CD8-positive, alpha-beta memory T cell (primary cell): ENCODE measurements around the gene PRDM5. TPM values are rescaled to one million over a fixed set of nuclear protein-coding genes. Genes with fewer than 3 reads are reported as not detected.
A peak's percentile ranks its signal among the peaks of the same experiment; 100 is the strongest.

ENCODE experiments used
- CTCF ChIA-PET: fragments of 350-600 bp; sonication (Branson Sonifier 250); formaldehyde crosslinking; loops from one replicate; lab custom pipeline; 2021; ENCODE audit warnings: antibody characterized with exemption; lab: Charles Lee
- POLR2A ChIA-PET: fragments of 350-600 bp; sonication (Branson Sonifier 250); formaldehyde crosslinking; loops from one replicate; lab custom pipeline; 2021; ENCODE audit warnings: antibody characterized with exemption; lab: Charles Lee
- DNase-seq, 5 donors: peaks; one replicate each; pipeline versions ENCODE4 v3.0.0 to v3.0.0-alpha.2; 2020 to 2022; ENCODE audit warnings: mixed read lengths in 1 of 5
- H3K27ac ChIP-seq: one replicate; pipeline ENCODE4 v1.7.0; 2013; ENCODE audit warnings: low read depth, mild to moderate bottlenecking, low read length, moderate library complexity
- H3K27me3 ChIP-seq: 2 replicates; pipeline ENCODE4 v1.7.0; 2013; ENCODE audit warnings: low read length, mild to moderate bottlenecking; ENCODE audit not compliant: insufficient read depth, poor library complexity, severe bottlenecking
- H3K36me3 ChIP-seq: 2 replicates; pipeline ENCODE4 v1.7.0; 2013; ENCODE audit warnings: mild to moderate bottlenecking, low read length, moderate library complexity; ENCODE audit not compliant: insufficient read depth
- H3K4me1 ChIP-seq: 2 replicates; pipeline ENCODE4 v1.7.0; 2013; ENCODE audit warnings: mild to moderate bottlenecking, low read length, moderate library complexity; ENCODE audit not compliant: insufficient read depth
- H3K4me3 ChIP-seq: 2 replicates; pipeline ENCODE4 v1.7.0; 2013; ENCODE audit warnings: mild to moderate bottlenecking, low read length
- H3K9me3 ChIP-seq: 2 replicates; pipeline ENCODE4 v1.7.0; 2013; ENCODE audit warnings: mild to moderate bottlenecking, low read length
- H3K27ac Mint-ChIP-seq, 8 donors: one replicate each; pipeline ENCODE4 v1.8.0; 2020 to 2021; ENCODE audit warnings: mixed read lengths in 8 of 8, mild to moderate bottlenecking in 6 of 8, inconsistent platforms in 3 of 8, moderate library complexity in 3 of 8
- H3K27me3 Mint-ChIP-seq, 2 donors: one replicate each; pipeline ENCODE4 v1.8.0; 2020 to 2021; ENCODE audit warnings: mixed read lengths in 2 of 2, mild to moderate bottlenecking in 1 of 2, moderate library complexity in 1 of 2
- H3K36me3 Mint-ChIP-seq, 3 donors: one replicate each; pipeline ENCODE4 v1.8.0; 2020 to 2021; ENCODE audit warnings: mixed read lengths in 3 of 3, inconsistent platforms in 1 of 3, mild to moderate bottlenecking in 1 of 3
- H3K4me1 Mint-ChIP-seq, 3 donors: one replicate each; pipeline ENCODE4 v1.8.0; 2020 to 2021; ENCODE audit warnings: mixed read lengths in 3 of 3, inconsistent platforms in 1 of 3, mild to moderate bottlenecking in 1 of 3
- H3K4me3 Mint-ChIP-seq, 7 donors: one replicate each; pipeline ENCODE4 v1.8.0; 2020 to 2021; ENCODE audit warnings: mixed read lengths in 7 of 7, mild to moderate bottlenecking in 6 of 7, moderate library complexity in 4 of 7, inconsistent platforms in 2 of 7
- H3K9me3 Mint-ChIP-seq, 5 donors: one replicate each; pipeline ENCODE4 v1.8.0; 2020 to 2022; ENCODE audit warnings: mixed read lengths in 5 of 5, mild to moderate bottlenecking in 3 of 5, moderate library complexity in 2 of 5, inconsistent platforms in 1 of 5
- polyA plus RNA-seq: library from polyadenylated mRNA; unstranded; fragments of 300-500 nt; fragmentation: Illumina TruSeq; gene quantifications from one replicate; pipeline ENCODE4 v1.2.3, GENCODE V29; 2021
- total RNA-seq, 2 experiments: library from RNA; stranded (reverse); gene quantifications; one replicate each; pipeline ENCODE4 v1.2.3, GENCODE V29; 2021

PRDM5 gene
- total RNA-seq (under 1 TPM; 0.24 to 0.63 TPM), polyA plus RNA-seq (0.08 TPM)

- peaks cover 17 to 36% of the 10 kb centered on the region in 2 donors for H3K27me3 Mint-ChIP-seq
- H3K4me1 Mint-ChIP-seq: peaks cover 9 to 17% (median 14%) of the 10 kb centered on the region in 3 donors
Measured at GRCh38 chr4:120922381-120923206, at the start of gene PRDM5. TSS of gene PRDM5 (minus strand) at chr4:120922726. CDS start at chr4:120922608, 118 bp downstream.

GRCh38 chr4:120971884-120972283 lies 49.4 kb upstream of the PRDM5 start:
- H3K4me1 ChIP-seq: no peaks in the 10 kb centered on the region
- no peaks in the 10 kb centered on the region for H3K36me3 Mint-ChIP-seq
- H3K27ac ChIP-seq: no peak overlapping the region
- no peaks in the 10 kb centered on the region for H3K9me3 ChIP-seq
- no peak overlapping the region for H3K4me3 Mint-ChIP-seq
- H3K4me1 Mint-ChIP-seq: no peaks in the 10 kb centered on the region
- peaks cover 0 to 1% (median 0%) of the 10 kb centered on the region in 5 donors for H3K9me3 Mint-ChIP-seq
- DNase-seq: no peak
- no peaks in the 10 kb centered on the region for H3K27me3 ChIP-seq
- ChIA-PET POLR2A (no interaction called here), CTCF (no interaction called here)
- H3K27me3 Mint-ChIP-seq: peaks cover 6 to 10% of the 10 kb centered on the region in 2 donors
- H3K4me3 ChIP-seq: no peak overlapping the region
- no peak overlapping the region for H3K27ac Mint-ChIP-seq
- no peaks in the 10 kb centered on the region for H3K36me3 ChIP-seq

More at GRCh38 chr4:120922381-120923206, at the start of gene PRDM5:
- H3K27ac ChIP-seq: no peak within 1 kb of the TSS
- peaks cover 0 to 3% (median 0%) of the 10 kb centered on the region in 3 donors for H3K36me3 Mint-ChIP-seq
- POLR2A ChIA-PET: no interaction called here
- peak in 2 of 5 donors; percentile 24 to 52 for DNase-seq
- peak within 1 kb of the TSS in 7 of 8 donors; percentile 5 to 85 (median 58) for H3K27ac Mint-ChIP-seq
- H3K9me3 ChIP-seq: no peaks in the 10 kb centered on the region
- peak within 1 kb of the TSS; percentile 25 for H3K4me3 ChIP-seq
- H3K27me3 ChIP-seq: no peaks in the 10 kb centered on the region
- CTCF ChIA-PET: no interaction called here
- peak within 1 kb of the TSS; percentile 81 to 97 (median 92) for H3K4me3 Mint-ChIP-seq
- H3K36me3 ChIP-seq: no peaks in the 10 kb centered on the region
- H3K9me3 Mint-ChIP-seq: no peaks in the 10 kb centered on the region
- H3K4me1 ChIP-seq: peaks cover 7% of the 10 kb centered on the region

GRCh38 chr4:120965938-120966337 lies 43.4 kb upstream of the PRDM5 start:
- Histone ChIP-seq H3K9me3 (no peaks in the 10 kb centered on the region), H3K27ac (no peak overlapping the region), H3K4me1 (no peaks in the 10 kb centered on the region), H3K4me3 (no peak overlapping the region), H3K27me3 (no peaks in the 10 kb centered on the region), H3K36me3 (no peaks in the 10 kb centered on the region)
- Mint-ChIP-seq H3K9me3 (peaks cover 0 to 1% (median 0%) of the 10 kb centered on the region in 5 donors), H3K36me3 (no peaks in the 10 kb centered on the region), H3K4me1 (no peaks in the 10 kb centered on the region), H3K4me3 (no peak overlapping the region), H3K27ac (no peak overlapping the region), H3K27me3 (peaks cover 6 to 20% of the 10 kb centered on the region in 2 donors)
- DNase-seq: no peak
- ChIA-PET POLR2A (no interaction called here), CTCF (interaction anchor here (1.7 kb wide), 1 partner anchor 15 kb away, joined by 4 read pairs; no protein-coding TSS in a partner anchor)

GRCh38 chr4:120964596-120964995 lies 42.1 kb upstream of the PRDM5 start:
- Histone ChIP-seq H3K4me3 (no peak overlapping the region), H3K9me3 (no peaks in the 10 kb centered on the region), H3K27me3 (no peaks in the 10 kb centered on the region), H3K27ac (no peak overlapping the region), H3K36me3 (no peaks in the 10 kb centered on the region), H3K4me1 (no peaks in the 10 kb centered on the region)
- Mint-ChIP-seq H3K9me3 (peaks cover 0 to 1% (median 0%) of the 10 kb centered on the region in 5 donors), H3K27me3 (peaks cover 7 to 21% of the 10 kb centered on the region in 2 donors), H3K4me1 (no peaks in the 10 kb centered on the region), H3K4me3 (no peak overlapping the region), H3K27ac (no peak overlapping the region), H3K36me3 (no peaks in the 10 kb centered on the region)
- POLR2A ChIA-PET: no interaction called here
- no peak for DNase-seq
- CTCF ChIA-PET: no interaction called here

- POLR2A ChIA-PET: no interaction called here
Measured at GRCh38 chr4:120963449-120963848, 40.9 kb upstream of the PRDM5 start.

GRCh38 chr4:120960656-120961267 lies 38.2 kb upstream of the PRDM5 start:
- Histone ChIP-seq H3K4me3 (no peak overlapping the region), H3K9me3 (no peaks in the 10 kb centered on the region), H3K36me3 (no peaks in the 10 kb centered on the region), H3K27me3 (no peaks in the 10 kb centered on the region), H3K27ac (no peak overlapping the region), H3K4me1 (no peaks in the 10 kb centered on the region)
- ChIA-PET POLR2A (no interaction called here), CTCF (no interaction called here)
- Mint-ChIP-seq H3K4me3 (no peak overlapping the region), H3K27ac (no peak overlapping the region), H3K9me3 (no peaks in the 10 kb centered on the region), H3K27me3 (peaks cover 7 to 27% of the 10 kb centered on the region in 2 donors), H3K4me1 (no peaks in the 10 kb centered on the region), H3K36me3 (no peaks in the 10 kb centered on the region)
- no peak for DNase-seq

More at GRCh38 chr4:120963449-120963848, 40.9 kb upstream of the PRDM5 start:
- no peaks in the 10 kb centered on the region for H3K4me1 Mint-ChIP-seq
- Histone ChIP-seq H3K27me3 (no peaks in the 10 kb centered on the region), H3K9me3 (no peaks in the 10 kb centered on the region), H3K4me3 (no peak overlapping the region), H3K27ac (no peak overlapping the region), H3K4me1 (no peaks in the 10 kb centered on the region), H3K36me3 (no peaks in the 10 kb centered on the region)
- no peak overlapping the region for H3K27ac Mint-ChIP-seq
- CTCF ChIA-PET: no interaction called here
- no peak overlapping the region for H3K4me3 Mint-ChIP-seq
- no peaks in the 10 kb centered on the region for H3K9me3 Mint-ChIP-seq
- DNase-seq: no peak
- H3K36me3 Mint-ChIP-seq: no peaks in the 10 kb centered on the region
- peaks cover 4 to 23% of the 10 kb centered on the region in 2 donors for H3K27me3 Mint-ChIP-seq

GRCh38 chr4:120948382-120948781 lies 25.9 kb upstream of the PRDM5 start:
- no peaks in the 10 kb centered on the region for H3K4me1 Mint-ChIP-seq
- no peak overlapping the region for H3K4me3 Mint-ChIP-seq
- peaks cover 0 to 23% (median 6%) of the 10 kb centered on the region in 3 donors for H3K36me3 Mint-ChIP-seq
- peaks cover 4 to 11% of the 10 kb centered on the region in 2 donors for H3K27me3 Mint-ChIP-seq
- DNase-seq: no peak
- Histone ChIP-seq H3K27ac (no peak overlapping the region), H3K36me3 (no peaks in the 10 kb centered on the region), H3K4me3 (no peak overlapping the region), H3K4me1 (no peaks in the 10 kb centered on the region), H3K27me3 (no peaks in the 10 kb centered on the region), H3K9me3 (no peaks in the 10 kb centered on the region)
- POLR2A ChIA-PET: no interaction called here
- CTCF ChIA-PET: no interaction called here
- no peak overlapping the region for H3K27ac Mint-ChIP-seq
- H3K9me3 Mint-ChIP-seq: peaks cover 7 to 50% (median 32%) of the 10 kb centered on the region in 5 donors

GRCh38 chr4:120942776-120943175 lies 20.2 kb upstream of the PRDM5 start:
- no peak for DNase-seq
- Histone ChIP-seq H3K36me3 (no peaks in the 10 kb centered on the region), H3K27ac (no peak overlapping the region), H3K4me1 (no peaks in the 10 kb centered on the region), H3K4me3 (no peak overlapping the region), H3K9me3 (no peaks in the 10 kb centered on the region), H3K27me3 (peaks cover 3% of the 10 kb centered on the region)
- peaks cover 0 to 24% (median 15%) of the 10 kb centered on the region in 5 donors for H3K9me3 Mint-ChIP-seq
- peaks cover 0 to 8% (median 0%) of the 10 kb centered on the region in 3 donors for H3K36me3 Mint-ChIP-seq
- CTCF ChIA-PET: no interaction called here
- POLR2A ChIA-PET: no interaction called here
- H3K27me3 Mint-ChIP-seq: peaks cover 8 to 11% of the 10 kb centered on the region in 2 donors
- H3K4me3 Mint-ChIP-seq: no peak overlapping the region
- no peaks in the 10 kb centered on the region for H3K4me1 Mint-ChIP-seq
- H3K27ac Mint-ChIP-seq: no peak overlapping the region
